ENCODE results near the gene ARHGEF33. TPM values are rescaled to one million over a fixed set of nuclear protein-coding genes. Genes with fewer than 3 reads are reported as not detected.

ARHGEF33 gene
- total RNA-seq, result under 1 TPM in 1 of 2 donors, not detected in 1; 0.58 TPM

DNA sequence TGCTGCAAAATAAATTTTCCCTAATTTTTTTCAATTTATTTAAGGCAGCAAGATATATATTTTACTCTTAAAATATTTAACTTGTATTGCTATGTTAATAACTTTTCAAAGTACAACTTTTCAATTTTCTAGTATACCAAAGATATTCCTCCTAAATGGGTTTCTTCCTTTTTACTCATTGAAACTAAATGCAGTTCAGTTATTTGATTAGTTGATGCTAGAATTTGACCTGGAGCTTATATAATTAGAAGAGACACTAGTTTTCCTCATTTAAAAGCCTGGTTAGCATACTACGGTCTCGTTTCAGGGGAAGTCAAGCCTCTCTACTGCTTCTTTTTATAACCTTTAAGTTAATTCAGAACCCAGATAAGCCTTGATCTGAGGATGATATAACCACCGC, at the start of gene ARHGEF33:
TSS of gene ARHGEF33 (plus strand) at position 301 of the 400 bp plus-strand sequence. CDS start 29,573 bp downstream, outside the sequence.
- Mint-ChIP-seq H3K36me3 (ENCODE audit: low read depth) (no peaks in the 10 kb centered on the region), H3K4me1 (no peaks in the 10 kb centered on the region), H3K27ac (no peak within 1 kb of the TSS), H3K9me3 (no peaks in the 10 kb centered on the region), H3K4me3 (no peak within 1 kb of the TSS), H3K27me3 (no peaks in the 10 kb centered on the region)
- no peak for ATAC-seq (replicated peaks)

DNA sequence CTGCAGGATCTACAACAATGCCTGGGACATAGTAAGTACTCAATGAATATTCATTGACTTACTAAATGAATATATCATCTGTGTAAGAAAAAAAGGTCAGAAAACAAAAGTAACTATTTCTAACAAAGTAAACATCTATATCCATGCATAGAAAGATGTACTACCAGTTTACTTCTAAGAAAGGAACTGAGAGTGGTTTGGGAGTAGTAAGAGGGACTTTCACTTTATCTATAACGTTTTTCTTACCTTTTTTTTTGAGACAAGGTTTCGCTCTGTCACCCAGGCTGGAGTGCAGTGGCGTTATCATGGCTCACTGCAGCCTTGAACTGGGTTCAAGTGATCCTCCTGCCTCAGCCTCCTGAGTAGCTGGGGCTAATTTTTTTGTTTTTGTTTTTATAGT, 39.6 kb upstream of the ARHGEF33 start:
- Mint-ChIP-seq H3K36me3 (ENCODE audit: low read depth) (peaks cover 82% of the 10 kb centered on the region), H3K27ac (no peak overlapping the region), H3K27me3 (no peaks in the 10 kb centered on the region), H3K4me3 (no peak overlapping the region), H3K4me1 (no peaks in the 10 kb centered on the region), H3K9me3 (no peaks in the 10 kb centered on the region)
- ATAC-seq (replicated peaks), result peak; percentile 57

DNA sequence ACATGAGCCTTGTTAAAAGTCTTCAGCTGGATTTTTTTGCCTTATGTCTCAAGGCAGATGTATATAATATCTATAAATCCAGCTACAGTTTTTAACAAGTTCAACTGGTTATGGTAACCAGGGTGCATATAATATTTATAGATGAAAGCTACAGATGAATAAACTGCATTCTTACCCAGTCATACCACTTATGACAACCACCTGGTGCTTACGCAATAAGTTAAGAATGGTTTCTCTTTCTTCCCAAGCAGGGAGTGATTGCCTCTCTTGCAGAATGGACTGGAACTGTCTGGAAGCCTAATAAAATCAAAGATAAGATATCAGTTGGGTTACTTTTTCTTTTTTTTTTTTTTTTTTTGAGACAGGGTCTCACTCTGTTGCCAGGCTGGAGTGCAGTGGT, 33.5 kb upstream of the ARHGEF33 start:
- no peak for ATAC-seq (replicated peaks)
- Mint-ChIP-seq H3K27ac (no peak overlapping the region), H3K27me3 (no peaks in the 10 kb centered on the region), H3K36me3 (ENCODE audit: low read depth) (peaks cover 90% of the 10 kb centered on the region), H3K4me3 (no peak overlapping the region), H3K9me3 (no peaks in the 10 kb centered on the region), H3K4me1 (no peaks in the 10 kb centered on the region)

DNA sequence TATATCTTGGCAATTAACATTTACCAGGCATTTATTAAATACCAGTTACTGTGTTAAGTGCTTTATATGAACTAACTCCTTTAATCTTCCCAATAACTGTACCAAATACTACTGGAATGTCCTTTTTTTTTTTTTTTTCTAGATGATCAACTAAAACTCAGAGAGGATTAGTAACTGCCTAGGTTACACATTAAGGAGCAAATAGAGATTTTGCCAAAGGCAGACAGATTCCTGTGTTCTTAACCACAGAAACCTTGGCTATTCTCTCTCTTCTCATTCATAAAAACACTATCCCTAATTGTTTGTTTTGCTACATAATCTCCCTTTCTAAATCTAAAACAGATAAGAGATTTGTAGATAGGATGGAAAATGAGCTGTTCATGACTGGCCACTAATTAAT, 27.2 kb upstream of the ARHGEF33 start:
- no peak for ATAC-seq (replicated peaks)
- no peak overlapping the region for H3K4me3 Mint-ChIP-seq
- H3K27me3 Mint-ChIP-seq, result no peaks in the 10 kb centered on the region
- no peak overlapping the region for H3K27ac Mint-ChIP-seq
- H3K9me3 Mint-ChIP-seq, result no peaks in the 10 kb centered on the region
- H3K4me1 Mint-ChIP-seq, result peaks cover 18% of the 10 kb centered on the region
- peaks cover 74% of the 10 kb centered on the region for H3K36me3 Mint-ChIP-seq (ENCODE audit: low read depth)

DNA sequence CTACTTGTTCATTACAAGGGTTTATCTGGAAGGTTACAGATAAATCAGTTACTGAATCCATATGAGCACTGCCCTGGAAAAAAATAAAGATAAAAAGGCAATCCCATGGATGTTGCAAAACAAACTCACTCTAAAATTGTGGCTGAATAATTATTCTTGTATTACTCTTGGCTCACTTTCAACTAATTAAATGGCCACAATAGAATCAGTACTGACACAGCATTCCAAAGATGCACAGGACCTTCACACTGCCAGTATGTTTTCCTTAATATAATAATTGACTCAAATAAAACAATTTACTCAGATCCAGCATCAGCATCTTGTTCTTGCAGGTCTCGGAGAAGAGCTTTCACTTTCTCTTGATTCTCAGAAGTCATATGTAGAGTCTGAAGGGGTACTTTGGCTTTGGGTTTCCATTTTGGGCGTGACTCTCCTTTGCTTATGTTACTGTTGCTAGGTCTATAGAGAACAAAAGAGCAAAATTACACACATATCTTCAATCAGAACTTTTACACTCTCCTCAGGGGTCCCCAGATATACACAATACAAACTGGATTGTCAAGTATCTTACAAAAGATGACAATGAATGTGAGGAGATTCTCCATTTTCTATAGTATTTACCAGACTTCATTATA, 26.5 kb upstream of the ARHGEF33 start:
- Mint-ChIP-seq H3K4me3 (peak overlapping the region; percentile 14), H3K4me1 (peaks cover 18% of the 10 kb centered on the region), H3K27me3 (no peaks in the 10 kb centered on the region), H3K9me3 (no peaks in the 10 kb centered on the region), H3K27ac (peak overlapping the region; percentile 42), H3K36me3 (ENCODE audit: low read depth) (peaks cover 73% of the 10 kb centered on the region)
- ATAC-seq (replicated peaks), result peak; percentile 54

DNA sequence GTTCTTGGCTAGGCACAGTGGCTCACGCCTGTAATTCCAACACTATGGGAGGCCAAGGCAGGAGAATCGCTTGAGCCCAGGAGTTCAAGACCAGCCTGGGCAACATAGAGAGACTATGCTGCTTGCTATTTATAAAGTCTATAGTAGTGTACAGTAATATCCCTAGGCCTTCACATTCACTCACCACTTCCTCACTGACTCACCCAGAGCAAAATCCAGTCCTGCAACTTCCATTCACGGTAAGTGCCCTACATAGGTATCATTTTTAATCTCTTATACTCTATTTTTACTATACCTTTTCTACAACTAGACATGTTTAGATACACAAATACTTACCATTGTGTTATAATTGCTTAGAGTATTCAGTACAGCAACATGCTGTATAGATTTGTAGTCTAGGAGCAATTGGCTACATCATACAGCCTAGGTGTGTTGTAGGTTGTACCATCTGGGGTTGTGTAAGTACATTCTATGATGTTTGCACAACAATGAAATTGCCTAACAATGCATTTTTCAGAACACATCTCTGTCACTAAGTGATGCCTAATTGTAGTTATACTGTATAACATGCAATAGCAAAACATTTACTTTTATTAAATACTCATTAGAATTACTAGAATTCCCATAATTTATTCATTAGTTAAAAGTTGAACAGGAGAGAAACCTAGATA, 22.8 kb upstream of the ARHGEF33 start:
- H3K9me3 Mint-ChIP-seq, result peaks cover 9% of the 10 kb centered on the region
- H3K27ac Mint-ChIP-seq, result peak overlapping the region; percentile 26
- H3K27me3 Mint-ChIP-seq, result no peaks in the 10 kb centered on the region
- H3K36me3 Mint-ChIP-seq (ENCODE audit: low read depth), result peaks cover 43% of the 10 kb centered on the region
- ATAC-seq (replicated peaks), result peak; percentile 88
- H3K4me1 Mint-ChIP-seq, result peaks cover 23% of the 10 kb centered on the region
- H3K4me3 Mint-ChIP-seq, result no peak overlapping the region

DNA sequence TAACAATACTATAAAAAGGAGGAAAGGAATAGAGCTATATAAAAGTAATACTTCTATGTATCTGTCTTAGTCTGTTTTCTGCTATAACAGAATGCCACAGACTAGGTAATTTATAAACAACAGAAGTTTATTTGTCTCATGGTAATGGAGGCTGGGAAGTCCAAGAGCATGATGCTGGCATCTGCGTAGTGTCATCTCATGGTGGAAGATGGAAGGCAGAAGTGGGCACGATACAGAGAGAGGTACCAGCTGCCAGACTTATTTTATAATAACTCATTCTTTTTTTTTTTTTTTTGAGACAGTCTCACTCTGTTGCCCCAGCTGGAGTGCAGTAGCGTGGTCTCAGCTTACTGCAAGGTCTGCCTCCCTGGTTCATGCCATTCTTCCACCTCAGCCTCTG, 18.2 kb upstream of the ARHGEF33 start:
- Mint-ChIP-seq H3K9me3 (peaks cover 9% of the 10 kb centered on the region), H3K4me3 (no peak overlapping the region), H3K27ac (no peak overlapping the region), H3K4me1 (peaks cover 21% of the 10 kb centered on the region), H3K27me3 (no peaks in the 10 kb centered on the region), H3K36me3 (ENCODE audit: low read depth) (peaks cover 15% of the 10 kb centered on the region)
- no peak for ATAC-seq (replicated peaks)

DNA sequence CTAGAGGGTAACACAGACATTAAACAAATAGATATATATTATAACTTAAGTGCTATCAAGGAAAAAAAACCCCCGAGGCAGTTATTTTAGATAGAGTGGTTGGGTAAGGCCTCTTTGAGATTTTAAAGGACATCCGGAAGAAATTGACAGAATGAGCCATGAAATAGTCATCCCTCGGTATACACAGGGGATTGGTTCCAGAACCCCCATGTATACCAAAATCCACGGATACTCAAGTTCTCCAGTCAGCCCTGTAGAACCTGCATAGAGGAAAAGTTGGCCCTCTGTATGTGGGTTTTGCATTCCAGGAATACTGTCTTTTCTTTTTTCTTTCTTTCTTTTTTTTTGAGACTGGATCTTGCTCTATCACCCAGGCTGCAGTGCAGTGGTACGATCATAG, 15.9 kb upstream of the ARHGEF33 start:
- Mint-ChIP-seq H3K4me3 (no peak overlapping the region), H3K27me3 (no peaks in the 10 kb centered on the region), H3K9me3 (peaks cover 9% of the 10 kb centered on the region), H3K36me3 (ENCODE audit: low read depth) (no peaks in the 10 kb centered on the region), H3K4me1 (peaks cover 17% of the 10 kb centered on the region), H3K27ac (no peak overlapping the region)
- ATAC-seq (replicated peaks), result no peak

DNA sequence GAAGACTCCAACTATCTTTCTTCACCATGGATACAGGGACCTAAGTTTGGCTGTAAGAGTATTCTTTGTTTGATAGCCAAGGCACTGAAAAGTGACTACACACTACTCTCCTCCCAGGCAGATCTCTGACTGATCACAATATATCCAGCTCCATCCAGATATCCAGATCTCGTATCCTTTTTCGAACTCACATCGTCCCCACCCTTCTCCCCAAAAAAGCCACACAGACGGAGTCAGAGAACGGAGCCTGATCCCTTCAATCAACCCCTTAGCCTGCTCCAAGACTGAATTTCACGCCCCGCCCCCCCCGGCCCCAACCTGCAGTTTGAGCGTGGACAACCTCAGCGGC, 14.5 kb upstream of the ARHGEF33 start:
- H3K27me3 Mint-ChIP-seq, result no peaks in the 10 kb centered on the region
- ATAC-seq (replicated peaks), result no peak
- peak overlapping the region; percentile 97 for H3K4me3 Mint-ChIP-seq
- H3K27ac Mint-ChIP-seq, result peak overlapping the region; percentile 97
- H3K9me3 Mint-ChIP-seq, result peaks cover 5% of the 10 kb centered on the region
- H3K4me1 Mint-ChIP-seq, result peaks cover 13% of the 10 kb centered on the region
- no peaks in the 10 kb centered on the region for H3K36me3 Mint-ChIP-seq (ENCODE audit: low read depth)

DNA sequence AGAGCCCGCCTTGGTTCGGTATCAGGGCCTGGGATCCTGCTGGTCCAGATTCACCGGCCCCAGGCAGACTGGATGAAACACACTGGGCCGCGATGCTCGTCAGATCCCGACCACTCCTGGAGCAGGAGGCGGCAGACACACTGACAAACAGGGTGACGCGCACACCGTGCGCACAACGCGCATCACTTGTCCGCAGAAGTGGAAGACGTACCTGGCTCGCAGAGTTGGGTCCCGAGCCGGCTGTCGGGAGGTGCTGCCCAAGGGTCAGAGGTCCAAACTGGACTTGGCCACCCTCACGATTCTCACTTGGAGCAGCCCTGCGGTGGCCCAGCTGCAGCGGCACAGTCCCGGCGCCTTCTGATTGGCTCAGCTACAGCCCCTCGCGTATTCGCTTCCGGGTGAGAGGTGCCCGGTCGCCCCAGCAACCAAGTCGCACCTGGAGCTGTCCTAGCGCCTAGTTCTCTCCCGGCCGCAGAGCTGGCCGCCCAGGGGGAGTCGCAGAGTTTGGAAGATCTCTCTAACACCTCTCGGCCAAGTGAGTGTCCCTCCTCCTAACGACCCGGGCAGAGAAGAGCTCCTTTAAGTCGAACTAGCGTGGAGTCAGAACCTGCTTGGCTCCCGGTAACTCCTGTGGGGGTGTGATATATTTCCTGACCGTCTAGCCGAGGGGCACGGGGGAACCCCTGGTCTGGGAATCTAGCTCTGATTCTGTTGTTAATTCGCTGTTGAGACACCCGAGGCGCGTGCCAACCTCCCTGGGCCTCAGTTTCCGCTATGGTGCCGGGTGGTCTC, 13.9 kb upstream of the ARHGEF33 start, which contains the start of the genes DHX57 and MORN2:
TSS of gene DHX57 (minus strand) at position 359 of the 792 bp plus-strand sequence. CDS start 7,529 bp downstream, outside the sequence.
TSS of gene MORN2 (plus strand) at position 401 of the 792 bp plus-strand sequence.
- Mint-ChIP-seq H3K9me3 (peaks cover 4% of the 10 kb centered on the region), H3K27ac (peak within 1 kb of the TSS; percentile 97), H3K4me1 (peaks cover 13% of the 10 kb centered on the region), H3K4me3 (peak within 1 kb of the TSS; percentile 97), H3K36me3 (ENCODE audit: low read depth) (no peaks in the 10 kb centered on the region), H3K27me3 (no peaks in the 10 kb centered on the region)
- ATAC-seq (replicated peaks), result peak; percentile 100

DNA sequence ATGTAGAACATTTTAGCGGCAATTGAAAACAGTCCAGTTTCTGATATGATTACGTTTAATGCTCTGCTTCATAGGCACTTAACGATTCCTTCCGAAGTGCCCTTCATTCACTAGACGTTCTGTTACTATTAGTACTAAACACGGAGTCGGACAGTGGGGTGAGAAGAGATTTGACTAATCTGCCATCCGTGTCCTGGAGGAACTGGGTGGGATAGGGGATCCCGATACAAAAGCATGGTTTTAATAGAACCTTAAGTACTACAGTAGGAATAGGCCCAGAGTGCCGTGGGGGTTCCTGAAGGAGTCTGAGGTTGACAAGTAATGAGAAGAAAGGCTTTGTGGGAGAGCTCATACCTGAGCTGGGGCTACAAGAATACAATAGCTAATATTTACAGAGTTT, 13.3 kb upstream of the ARHGEF33 start:
- no peak for ATAC-seq (replicated peaks)
- H3K27me3 Mint-ChIP-seq, result no peaks in the 10 kb centered on the region
- peak overlapping the region; percentile 97 for H3K27ac Mint-ChIP-seq
- peaks cover 2% of the 10 kb centered on the region for H3K9me3 Mint-ChIP-seq
- peak overlapping the region; percentile 97 for H3K4me3 Mint-ChIP-seq
- H3K4me1 Mint-ChIP-seq, result peaks cover 13% of the 10 kb centered on the region
- no peaks in the 10 kb centered on the region for H3K36me3 Mint-ChIP-seq (ENCODE audit: low read depth)

DNA sequence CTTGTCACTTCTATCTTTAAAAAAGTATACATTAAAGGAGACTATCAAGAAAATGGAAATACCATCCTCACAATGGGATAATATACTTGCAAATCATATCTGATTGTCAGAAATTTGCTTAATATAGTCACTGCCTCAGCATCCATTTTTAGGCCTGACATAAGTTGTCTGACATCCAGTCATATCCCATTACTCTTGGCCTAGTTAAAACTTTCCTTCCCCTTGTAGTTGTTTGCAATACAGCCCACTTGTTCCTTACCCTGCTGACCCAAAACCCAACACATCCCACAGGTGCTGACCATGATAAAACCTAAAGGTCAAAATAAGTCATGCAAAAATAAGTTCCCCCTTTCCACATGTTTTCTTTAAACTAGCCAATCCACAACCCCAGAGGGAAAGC, 3.6 kb upstream of the ARHGEF33 start:
- Mint-ChIP-seq H3K36me3 (ENCODE audit: low read depth) (no peaks in the 10 kb centered on the region), H3K27ac (no peak overlapping the region), H3K4me3 (no peak overlapping the region), H3K27me3 (no peaks in the 10 kb centered on the region), H3K4me1 (no peaks in the 10 kb centered on the region), H3K9me3 (no peaks in the 10 kb centered on the region)
- ATAC-seq (replicated peaks), result no peak

DNA sequence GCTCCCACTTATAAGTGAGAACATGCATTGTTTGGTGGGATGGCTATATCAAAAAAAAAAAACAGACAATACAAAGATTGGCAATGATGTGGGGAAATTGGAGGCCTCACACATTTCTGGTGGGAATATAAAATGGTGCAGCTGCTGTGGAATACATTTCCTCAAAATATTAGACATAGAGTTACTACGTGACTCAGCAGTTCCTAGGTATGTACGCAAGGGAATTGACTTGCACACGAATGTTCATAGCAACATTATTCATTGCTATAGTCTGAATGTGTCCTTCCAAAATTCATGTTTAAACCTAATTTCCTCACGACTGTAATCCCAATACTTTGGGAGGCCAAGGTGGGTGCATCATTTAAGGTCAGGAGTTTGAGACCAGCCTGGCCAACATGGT, 2.3 kb upstream of the ARHGEF33 start:
- Mint-ChIP-seq H3K36me3 (ENCODE audit: low read depth) (no peaks in the 10 kb centered on the region), H3K4me3 (no peak overlapping the region), H3K9me3 (no peaks in the 10 kb centered on the region), H3K27me3 (no peaks in the 10 kb centered on the region), H3K27ac (no peak overlapping the region), H3K4me1 (no peaks in the 10 kb centered on the region)
- no peak for ATAC-seq (replicated peaks)

DNA sequence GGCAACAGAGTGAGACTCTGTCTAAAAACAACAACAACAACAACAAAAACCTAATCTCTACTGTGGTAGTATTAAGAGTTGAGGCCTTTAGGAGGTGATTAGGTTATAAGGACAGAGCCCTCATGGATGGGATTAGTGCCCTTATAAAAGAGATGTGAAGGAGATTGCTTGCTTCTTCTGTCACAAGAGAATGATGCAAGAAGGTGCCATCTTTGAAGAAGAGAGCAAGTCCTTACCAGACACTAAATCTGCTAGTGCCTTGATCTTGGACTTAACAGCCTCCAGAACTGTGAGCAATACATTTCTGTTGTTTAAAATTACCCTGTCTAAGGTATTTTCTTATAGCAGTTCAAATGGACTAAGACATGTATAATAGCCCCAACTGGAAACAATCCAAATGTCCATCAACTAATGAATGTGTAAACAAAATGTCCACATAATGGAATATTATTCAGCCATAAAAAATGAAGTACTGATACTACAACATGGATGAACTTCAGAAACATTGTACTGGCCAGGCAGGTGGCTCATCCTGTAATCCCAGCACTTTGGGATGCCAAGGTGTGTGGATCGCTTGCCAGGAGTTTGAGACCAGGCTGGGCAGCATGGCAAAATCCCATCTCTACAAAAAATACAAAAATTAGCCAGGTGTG, 1.6 kb upstream of the ARHGEF33 start:
- H3K27ac Mint-ChIP-seq, result no peak overlapping the region
- no peaks in the 10 kb centered on the region for H3K4me1 Mint-ChIP-seq
- H3K9me3 Mint-ChIP-seq, result no peaks in the 10 kb centered on the region
- H3K27me3 Mint-ChIP-seq, result no peaks in the 10 kb centered on the region
- ATAC-seq (replicated peaks), result no peak
- H3K36me3 Mint-ChIP-seq (ENCODE audit: low read depth), result no peaks in the 10 kb centered on the region
- H3K4me3 Mint-ChIP-seq, result no peak overlapping the region
